GM12892 (cell line): ENCODE measurements around the gene KCNAB1.

Experiments used
- DNase-seq: peaks from one replicate; pipeline ENCODE4 v3.0.0; 2011; ENCODE audit not compliant: insufficient read length
- FAIRE-seq: peaks from 2 replicates; lab custom pipeline; 2011; peaks lifted over from hg19 to GRCh38; lab: Jason Lieb, UNC
- POLR2A ChIP-seq: IDR thresholded peaks from 2 replicates; pipeline ENCODE4 v1.6.1; 2011; ENCODE audit warnings: low read depth, low read length, control low read depth
- POLR2AphosphoS5 ChIP-seq: IDR thresholded peaks from 2 replicates; pipeline ENCODE4 v1.6.1; 2011; ENCODE audit warnings: low read depth, low read length, control low read depth
- TAF1 ChIP-seq: IDR thresholded peaks from 2 replicates; pipeline ENCODE4 v1.6.1; 2011; ENCODE audit warnings: low read depth, mild to moderate bottlenecking, control low read depth, low read length, borderline replicate concordance

Gene KCNAB1

GRCh38 chr3:156516284-156516683 is 395.9 kb downstream of the KCNAB1 start:
- FAIRE-seq (no peak), DNase-seq (no peak)
- TF ChIP-seq POLR2A (no peak), POLR2AphosphoS5 (no peak), TAF1 (no peak)

GRCh38 chr3:156516961-156517360 is 396.6 kb downstream of the KCNAB1 start:
- DNase-seq, result no peak
- TF ChIP-seq POLR2AphosphoS5 (no peak), TAF1 (no peak), POLR2A (no peak)
- FAIRE-seq, result no peak

- TF ChIP-seq POLR2AphosphoS5, result no peak
- no peak for TF ChIP-seq TAF1
- no peak for TF ChIP-seq POLR2A
- no peak for DNase-seq
- FAIRE-seq, result no peak
These were observed 398.3 kb downstream of the KCNAB1 start for GRCh38 chr3:156518726-156519125.

GRCh38 chr3:156519758-156520162 is 399.4 kb downstream of the KCNAB1 start:
- no peak for TF ChIP-seq POLR2AphosphoS5
- TF ChIP-seq POLR2A, result no peak
- no peak for TF ChIP-seq TAF1
- no peak for FAIRE-seq
- DNase-seq, result no peak

- FAIRE-seq (no peak), DNase-seq (no peak)
- TF ChIP-seq TAF1 (no peak), POLR2A (no peak), POLR2AphosphoS5 (no peak)
These were observed 402.3 kb downstream of the KCNAB1 start for GRCh38 chr3:156522673-156523072.

- no peak for FAIRE-seq
- TF ChIP-seq POLR2AphosphoS5, result no peak
- TF ChIP-seq TAF1, result no peak
- TF ChIP-seq POLR2A, result no peak
- DNase-seq, result no peak
These were observed 405.4 kb downstream of the KCNAB1 start for GRCh38 chr3:156525808-156526207.

- no peak for TF ChIP-seq TAF1
- no peak for TF ChIP-seq POLR2A
- no peak for TF ChIP-seq POLR2AphosphoS5
- DNase-seq (no peak), FAIRE-seq (no peak)
These were observed 406.7 kb downstream of the KCNAB1 start for GRCh38 chr3:156527060-156527459.

GRCh38 chr3:156530980-156531379 is 410.6 kb downstream of the KCNAB1 start:
- TF ChIP-seq POLR2AphosphoS5 (no peak), POLR2A (no peak)
- DNase-seq (no peak), FAIRE-seq (no peak)

GRCh38 chr3:156532730-156533129 is 412.4 kb downstream of the KCNAB1 start:
- no peak for TF ChIP-seq TAF1
- TF ChIP-seq POLR2A, result no peak
- TF ChIP-seq POLR2AphosphoS5, result no peak
- DNase-seq (no peak), FAIRE-seq (no peak)

- TF ChIP-seq POLR2A (no peak), TAF1 (no peak), POLR2AphosphoS5 (no peak)
- DNase-seq, result no peak
- no peak for FAIRE-seq
These were observed 412.8 kb downstream of the KCNAB1 start for GRCh38 chr3:156533205-156533604.

- DNase-seq (no peak), FAIRE-seq (no peak)
- peak; percentile 13; the same call in 1 of the 2 replicates for TF ChIP-seq POLR2A
- TF ChIP-seq POLR2AphosphoS5, result no peak
These were observed 414.8 kb downstream of the KCNAB1 start for GRCh38 chr3:156535162-156535627.

- TF ChIP-seq POLR2A (no peak; the same call in 1 of the 2 replicates), TAF1 (no peak), POLR2AphosphoS5 (no peak)
- no peak for FAIRE-seq
- no peak for DNase-seq
These were observed 415.4 kb downstream of the KCNAB1 start for GRCh38 chr3:156535798-156536197.
